Measurements from ENCODE around the gene KRTAP10-11. TPM values are rescaled to one million over a fixed set of nuclear protein-coding genes. Genes with fewer than 3 reads are reported as not detected.
"Not testable (repeated sequence)": the region's sequence is repeated elsewhere in the genome, so short reads cannot be mapped to it uniquely, and the experiment has no call there.

KRTAP10-11 gene
- total and polyA plus RNA-seq, 3 donors from 2014 or later, result 0.37 TPM; not detected in 2

- H3K27me3 ChIP-seq, result no peaks in the 10 kb centered on the region
- TF ChIP-seq CTCF (IDR thresholded peaks at IDR 0.05) (no peak), POLR2A (IDR thresholded peaks at IDR 0.05) (no peak)
- no peaks in the 10 kb centered on the region for H3K9me3 ChIP-seq
- H3K27ac ChIP-seq, result no peak overlapping the region
- intact Hi-C loops (cut with DNase I; ENCODE audit: low total_unique reads), result no loop called here
- no peak for DNase-seq
- no peak overlapping the region for H3K4me3 ChIP-seq
- 89 to 92% methylated on average over 1 of the region's 1 CpG for WGBS, 2 donors
- no peaks in the 10 kb centered on the region for H3K4me1 ChIP-seq
- no peaks in the 10 kb centered on the region for H3K36me3 ChIP-seq (ENCODE audit: low read depth, missing control alignments)
These were observed 14.1 kb upstream of the KRTAP10-11 start for GRCh38 chr21:44632067-44632466.

GRCh38 chr21:44636209-44637017 lies 9.8 kb upstream of the KRTAP10-11 start:
- Histone ChIP-seq H3K27me3 (no peaks in the 10 kb centered on the region), H3K4me1 (no peaks in the 10 kb centered on the region), H3K4me3 (no peak overlapping the region), H3K36me3 (ENCODE audit: low read depth, missing control alignments) (no peaks in the 10 kb centered on the region), H3K27ac (no peak overlapping the region), H3K9me3 (no peaks in the 10 kb centered on the region)
- intact Hi-C loops (cut with DNase I; ENCODE audit: low total_unique reads), result no loop called here
- 76 to 79% methylated on average over 15 of the region's 15 CpGs for WGBS, 2 donors
- no peak for TF ChIP-seq CTCF (IDR thresholded peaks at IDR 0.05)
- no peak for TF ChIP-seq POLR2A (IDR thresholded peaks at IDR 0.05)
- DNase-seq, result no peak

- no peaks in the 10 kb centered on the region for H3K36me3 ChIP-seq (ENCODE audit: low read depth, missing control alignments)
- no peaks in the 10 kb centered on the region for H3K27me3 ChIP-seq
- intact Hi-C loops (cut with DNase I; ENCODE audit: low total_unique reads), result no loop called here
- no peak for DNase-seq
- TF ChIP-seq CTCF (IDR thresholded peaks at IDR 0.05), result no peak
- no peak for TF ChIP-seq POLR2A (IDR thresholded peaks at IDR 0.05)
- no peak within 1 kb of the TSS for H3K4me3 ChIP-seq
- H3K9me3 ChIP-seq, result no peaks in the 10 kb centered on the region
- no peaks in the 10 kb centered on the region for H3K4me1 ChIP-seq
- no peak within 1 kb of the TSS for H3K27ac ChIP-seq
- WGBS, 2 donors, result 57 to 60% methylated on average over 13 to 19 of the region's 21 CpGs
These were observed 9.0 kb upstream of the KRTAP10-11 start, which contains the start of gene KRTAP10-10 for GRCh38 chr21:44637018-44637850. Gene KRTAP10-10 (plus strand): TSS chr21:44637356. CDS start chr21:44637418, 62 bp downstream.

- H3K4me3 ChIP-seq; DNase-seq; H3K4me1 ChIP-seq; H3K36me3 ChIP-seq (ENCODE audit: low read depth, missing control alignments); intact Hi-C loops (cut with DNase I; ENCODE audit: low total_unique reads); H3K27ac ChIP-seq; H3K9me3 ChIP-seq; H3K27me3 ChIP-seq: not testable (repeated sequence)
- WGBS, 2 donors, result 56 to 65% methylated on average over 5 to 11 of the region's 12 CpGs
These were observed 8.3 kb upstream of the KRTAP10-11 start for GRCh38 chr21:44637851-44638348.

- H3K27me3 ChIP-seq; H3K9me3 ChIP-seq; H3K4me1 ChIP-seq; H3K27ac ChIP-seq; intact Hi-C loops (cut with DNase I; ENCODE audit: low total_unique reads); H3K36me3 ChIP-seq (ENCODE audit: low read depth, missing control alignments); H3K4me3 ChIP-seq; DNase-seq: not testable (repeated sequence)
- 81 to 93% methylated on average over 7 to 21 of the region's 21 CpGs for WGBS, 2 donors
These were observed 7.5 kb upstream of the KRTAP10-11 start for GRCh38 chr21:44638506-44639330.
